ENCODE results near the gene MEGF8.
A peak's percentile ranks its signal among the peaks of the same experiment; 100 is the strongest.

The MEGF8 gene

DNA sequence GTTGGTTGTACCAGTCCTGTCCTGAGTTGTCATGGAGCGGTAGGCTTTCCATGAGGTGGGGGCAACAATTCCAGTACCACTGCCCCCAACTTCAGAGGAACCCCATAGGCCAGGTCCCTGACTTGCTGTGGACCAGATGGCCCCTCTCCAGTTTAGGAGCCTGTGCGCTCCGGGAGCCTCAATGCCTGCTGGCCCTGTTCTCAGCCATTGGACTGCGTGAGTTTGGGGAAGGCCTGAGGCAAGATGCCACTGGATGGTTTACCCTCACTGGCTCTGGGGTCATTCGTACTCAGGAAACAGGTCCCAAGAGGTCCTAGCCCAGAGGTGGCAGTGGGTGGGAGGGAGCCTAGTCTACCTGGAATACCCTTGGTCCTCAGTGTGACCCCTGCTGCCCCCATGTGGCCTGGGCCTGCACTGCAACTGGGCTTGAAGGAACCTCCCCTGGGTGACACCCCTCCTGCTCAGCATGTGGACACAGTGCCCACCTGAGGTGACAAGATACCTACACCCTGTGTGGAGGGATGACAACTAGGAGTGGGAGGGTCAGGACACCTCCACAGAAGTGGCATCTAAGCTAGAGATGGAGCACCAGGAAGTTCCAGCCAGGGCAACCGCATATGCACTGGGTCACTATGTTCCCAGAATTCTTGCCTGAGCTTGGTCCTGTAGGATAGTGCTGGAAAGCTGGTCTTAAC is 29.5 kb upstream of the MEGF8 start:
- TF ChIP-seq, protein P1, sequence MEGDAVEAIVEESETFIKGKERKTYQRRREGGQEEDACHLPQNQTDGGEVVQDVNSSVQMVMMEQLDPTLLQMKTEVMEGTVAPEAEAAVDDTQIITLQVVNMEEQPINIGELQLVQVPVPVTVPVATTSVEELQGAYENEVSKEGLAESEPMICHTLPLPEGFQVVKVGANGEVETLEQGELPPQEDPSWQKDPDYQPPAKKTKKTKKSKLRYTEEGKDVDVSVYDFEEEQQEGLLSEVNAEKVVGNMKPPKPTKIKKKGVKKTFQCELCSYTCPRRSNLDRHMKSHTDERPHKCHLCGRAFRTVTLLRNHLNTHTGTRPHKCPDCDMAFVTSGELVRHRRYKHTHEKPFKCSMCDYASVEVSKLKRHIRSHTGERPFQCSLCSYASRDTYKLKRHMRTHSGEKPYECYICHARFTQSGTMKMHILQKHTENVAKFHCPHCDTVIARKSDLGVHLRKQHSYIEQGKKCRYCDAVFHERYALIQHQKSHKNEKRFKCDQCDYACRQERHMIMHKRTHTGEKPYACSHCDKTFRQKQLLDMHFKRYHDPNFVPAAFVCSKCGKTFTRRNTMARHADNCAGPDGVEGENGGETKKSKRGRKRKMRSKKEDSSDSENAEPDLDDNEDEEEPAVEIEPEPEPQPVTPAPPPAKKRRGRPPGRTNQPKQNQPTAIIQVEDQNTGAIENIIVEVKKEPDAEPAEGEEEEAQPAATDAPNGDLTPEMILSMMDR (IDR thresholded peaks at IDR 0.05; ENCODE audit: extremely low read depth, missing control alignments) = peak; percentile 96

DNA sequence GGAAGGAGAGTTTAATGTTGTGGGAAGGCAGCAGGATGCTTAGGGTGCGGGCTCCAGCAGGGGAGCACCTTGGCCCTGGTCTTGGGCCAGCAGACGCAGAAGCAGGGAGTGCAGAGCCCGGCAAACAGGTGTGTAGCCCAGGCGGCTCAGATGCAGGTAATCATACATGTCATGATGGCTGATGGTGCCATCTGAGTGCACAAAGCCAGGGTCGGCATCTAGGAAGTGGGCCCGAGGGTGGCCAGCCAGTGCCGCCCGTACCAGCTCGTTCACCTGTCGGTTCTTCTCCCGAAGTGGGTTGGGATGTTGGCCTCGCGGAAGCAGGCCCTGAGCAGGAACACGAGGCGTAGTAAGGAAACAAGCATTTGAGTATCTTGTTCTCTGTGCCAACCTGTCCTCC is 28.4 kb upstream of the MEGF8 start:
- TF ChIP-seq, protein P1 (IDR thresholded peaks at IDR 0.05; ENCODE audit: extremely low read depth, missing control alignments) = no peak
- no peak for DNase-seq (ENCODE audit: low spot score)

More for the DNA sequence above, 29.5 kb upstream of the MEGF8 start:
- peak; percentile 89 for DNase-seq (ENCODE audit: low spot score)

DNA sequence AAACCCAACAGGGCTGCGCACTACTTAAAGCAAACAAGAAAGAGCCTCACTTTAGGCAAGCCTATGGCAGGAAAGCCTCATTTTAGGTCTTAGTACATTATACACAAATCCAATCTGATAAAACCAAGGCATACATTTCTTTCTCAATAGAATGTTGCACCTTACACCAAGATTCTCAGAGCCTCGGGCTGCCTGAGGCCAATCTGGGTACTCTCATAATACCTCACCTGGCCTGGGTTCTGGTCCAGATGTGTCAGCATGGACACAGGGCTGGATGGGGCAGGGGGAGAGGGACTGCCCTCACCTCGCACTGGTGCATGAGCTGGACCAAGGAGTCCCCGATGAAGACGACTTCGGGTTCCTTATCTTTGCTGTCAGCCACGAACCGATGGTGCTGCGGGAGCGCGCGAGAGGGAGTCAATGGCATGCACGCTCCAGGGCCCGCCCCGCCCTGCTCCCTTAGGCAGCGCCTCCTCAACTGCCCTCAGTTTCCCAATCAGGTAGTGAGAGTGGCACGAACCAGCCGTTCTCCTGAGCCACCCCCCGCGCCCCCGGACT is 23.7 kb upstream of the MEGF8 start, which contains the start of gene PRR19:
TSS of gene PRR19 (plus strand) at position 487 of the 558 bp plus-strand sequence. CDS start 7,453 bp downstream, outside the sequence.
- TF ChIP-seq, protein P1 (IDR thresholded peaks at IDR 0.05; ENCODE audit: extremely low read depth, missing control alignments) = no peak
- DNase-seq (ENCODE audit: low spot score) = no peak

DNA sequence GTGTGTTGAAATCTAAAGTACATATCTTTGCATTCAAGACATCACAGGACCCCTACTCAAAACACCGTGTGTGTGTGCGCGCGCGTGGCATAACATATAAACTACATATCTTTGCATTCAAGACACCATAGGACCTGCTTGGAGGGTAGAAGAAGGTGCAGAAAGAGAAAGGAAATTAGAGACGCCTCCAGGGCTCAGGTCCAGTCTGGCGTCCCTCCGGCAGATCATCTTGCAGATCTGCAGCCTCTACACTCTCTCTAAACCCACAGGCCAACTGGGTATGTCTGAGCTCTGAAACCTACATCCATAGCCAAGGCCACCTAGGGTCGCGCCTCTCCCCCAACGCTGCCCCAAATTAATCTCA is 22.4 kb upstream of the MEGF8 start:
- no peak for DNase-seq (ENCODE audit: low spot score)
- TF ChIP-seq, protein P1 (IDR thresholded peaks at IDR 0.05; ENCODE audit: extremely low read depth, missing control alignments) = no peak

DNA sequence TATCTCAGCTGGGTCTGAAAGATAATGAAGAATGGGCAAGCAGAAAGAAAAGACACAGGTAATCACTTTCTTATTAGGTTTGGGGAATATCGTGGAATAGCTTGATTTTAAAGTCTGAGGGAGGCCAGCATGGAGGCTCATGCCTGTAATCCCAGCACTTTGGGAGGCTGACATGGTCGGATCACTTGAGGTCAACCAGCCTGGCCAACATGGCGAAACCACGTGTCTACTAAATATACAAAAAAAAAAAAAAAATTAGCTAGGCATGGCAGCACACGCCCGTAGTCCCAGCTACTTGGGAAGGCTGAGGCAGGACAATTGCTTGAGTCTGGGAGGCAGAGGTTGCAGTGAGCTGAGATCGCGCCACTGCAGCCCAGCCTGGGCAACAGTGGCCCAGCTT is 21.6 kb upstream of the MEGF8 start:
- TF ChIP-seq, protein P1 (IDR thresholded peaks at IDR 0.05; ENCODE audit: extremely low read depth, missing control alignments) = no peak
- no peak for DNase-seq (ENCODE audit: low spot score)

DNA sequence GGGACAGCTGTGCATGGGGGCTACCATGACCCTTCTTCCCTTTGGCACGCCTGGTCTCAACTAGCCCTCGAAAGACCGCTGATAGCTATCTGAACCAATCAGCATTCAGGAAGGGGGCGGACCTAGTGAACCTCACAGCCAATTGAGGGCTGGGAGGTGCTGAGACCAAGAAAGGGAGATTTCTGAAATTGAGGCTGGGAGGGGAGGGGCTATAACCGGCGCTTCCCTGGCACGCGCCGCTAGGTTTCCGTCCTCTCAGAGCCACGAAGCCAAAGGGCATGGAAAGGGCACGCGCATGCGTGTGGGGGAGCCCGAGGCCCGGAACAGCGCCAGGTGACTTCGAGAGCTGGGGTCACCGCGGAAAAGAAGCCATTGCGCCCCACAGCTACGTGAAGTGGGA is 18.8 kb upstream of the MEGF8 start:
- no peak for DNase-seq (ENCODE audit: low spot score)
- TF ChIP-seq, protein P1 (IDR thresholded peaks at IDR 0.05; ENCODE audit: extremely low read depth, missing control alignments) = no peak

DNA sequence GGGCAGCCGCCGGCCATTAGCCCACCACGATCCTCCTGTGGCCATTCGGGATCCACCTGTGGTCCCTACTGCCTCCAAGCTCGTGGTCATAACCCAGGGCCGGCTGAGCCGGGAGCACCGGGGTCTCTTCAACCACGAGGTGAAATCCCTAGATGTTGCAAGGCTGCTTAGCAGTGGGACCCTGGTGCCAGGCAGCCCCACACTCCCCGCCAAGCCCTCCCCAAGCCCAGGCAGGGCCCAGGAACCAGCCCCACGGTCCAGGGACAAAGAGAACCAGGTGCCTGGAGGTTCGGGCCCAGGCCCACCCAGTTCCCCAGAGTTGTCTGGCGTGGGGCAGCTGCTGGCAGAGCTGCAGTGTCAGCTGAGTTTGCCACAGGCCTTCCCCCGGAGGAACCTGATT is 15.7 kb upstream of the MEGF8 start:
- no peak for DNase-seq (ENCODE audit: low spot score)
- TF ChIP-seq, protein P1 (IDR thresholded peaks at IDR 0.05; ENCODE audit: extremely low read depth, missing control alignments) = no peak

Measured in GM20000 (cell line).